Measurements from ENCODE around the gene AUTS2.
"Not testable (repeated sequence)": the region's sequence is repeated elsewhere in the genome, so short reads cannot be mapped to it uniquely, and the experiment has no call there.

AUTS2 gene

DNA sequence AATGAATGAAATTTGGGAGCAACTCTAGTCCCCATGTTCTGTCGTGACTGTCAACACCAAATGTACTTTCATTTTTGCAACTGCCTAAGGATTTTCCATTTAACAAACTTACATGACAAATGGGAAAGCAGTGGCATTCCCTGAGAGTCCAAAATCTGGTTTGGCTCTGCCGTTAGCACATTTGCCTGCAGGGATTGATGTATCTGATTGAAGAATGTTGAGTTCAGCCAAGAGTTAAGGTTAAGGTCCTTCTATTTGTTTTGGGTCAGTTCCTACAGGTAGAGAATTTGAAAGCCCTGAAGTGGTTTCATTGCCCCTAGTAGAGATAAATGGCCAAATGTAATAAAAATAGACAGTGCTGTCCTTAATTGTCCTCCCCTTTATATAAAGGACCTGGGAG, 1127.2 kb downstream of the AUTS2 start:
- no peak for DNase-seq

DNA sequence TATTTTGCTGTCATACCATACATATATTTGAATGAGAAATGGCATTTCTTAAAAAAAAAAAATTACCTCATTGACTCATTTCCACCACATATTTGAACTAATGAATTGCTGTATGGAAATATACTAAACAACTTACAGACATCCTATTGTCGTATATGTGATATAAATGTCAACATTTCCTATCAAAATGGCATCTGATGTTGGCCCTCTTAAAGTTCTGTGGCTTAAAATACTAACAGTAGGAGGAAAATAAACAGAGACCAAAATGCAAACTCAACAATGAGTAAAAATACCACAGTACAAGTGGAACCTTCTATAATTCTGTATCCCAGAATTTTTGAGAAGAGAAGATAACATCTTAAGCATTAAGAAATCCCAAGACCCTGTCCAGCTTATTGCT, 1128.0 kb downstream of the AUTS2 start:
- DNase-seq, result no peak

DNA sequence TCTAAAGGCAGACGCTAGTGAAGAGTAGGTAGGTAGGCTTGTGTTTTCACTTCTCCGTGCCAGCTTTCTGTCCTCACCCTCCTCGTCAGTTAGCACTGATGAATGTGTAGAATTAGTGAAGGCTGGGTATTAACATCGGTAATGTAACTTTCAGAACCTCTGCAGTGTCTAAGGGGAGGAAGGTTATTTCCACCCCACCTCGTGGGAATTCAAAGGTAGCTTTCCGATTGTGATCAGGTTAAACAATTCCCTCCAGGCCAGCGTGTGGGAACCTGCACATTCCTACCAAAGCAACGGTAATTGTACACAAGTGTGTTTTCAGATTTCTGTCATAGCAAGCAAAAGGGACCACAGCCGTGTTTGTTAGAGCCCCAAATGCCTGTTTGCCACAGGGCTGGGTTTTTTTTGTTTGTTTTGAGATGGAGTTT, 1128.7 kb downstream of the AUTS2 start:
- DNase-seq, result no peak

DNA sequence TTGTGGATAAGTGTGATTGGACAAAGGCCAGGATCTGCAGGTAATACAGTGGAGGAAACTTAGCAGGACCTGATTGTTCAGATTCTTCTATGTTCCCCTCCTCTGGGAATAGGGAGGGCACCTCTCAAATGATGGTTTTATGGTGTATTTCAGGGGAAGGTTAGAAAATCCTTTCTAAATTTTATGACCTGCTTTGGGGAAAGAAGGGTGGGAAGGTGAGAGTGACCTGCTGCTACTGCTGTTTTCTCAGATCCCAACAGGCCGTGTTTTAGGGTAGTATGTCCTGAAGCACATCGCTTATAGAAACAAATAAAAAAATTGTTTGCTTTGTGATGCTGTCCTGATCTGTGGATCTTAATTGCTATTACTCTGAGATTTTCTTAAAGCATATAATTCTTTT, 1129.6 kb downstream of the AUTS2 start:
- DNase-seq, result no peak

DNA sequence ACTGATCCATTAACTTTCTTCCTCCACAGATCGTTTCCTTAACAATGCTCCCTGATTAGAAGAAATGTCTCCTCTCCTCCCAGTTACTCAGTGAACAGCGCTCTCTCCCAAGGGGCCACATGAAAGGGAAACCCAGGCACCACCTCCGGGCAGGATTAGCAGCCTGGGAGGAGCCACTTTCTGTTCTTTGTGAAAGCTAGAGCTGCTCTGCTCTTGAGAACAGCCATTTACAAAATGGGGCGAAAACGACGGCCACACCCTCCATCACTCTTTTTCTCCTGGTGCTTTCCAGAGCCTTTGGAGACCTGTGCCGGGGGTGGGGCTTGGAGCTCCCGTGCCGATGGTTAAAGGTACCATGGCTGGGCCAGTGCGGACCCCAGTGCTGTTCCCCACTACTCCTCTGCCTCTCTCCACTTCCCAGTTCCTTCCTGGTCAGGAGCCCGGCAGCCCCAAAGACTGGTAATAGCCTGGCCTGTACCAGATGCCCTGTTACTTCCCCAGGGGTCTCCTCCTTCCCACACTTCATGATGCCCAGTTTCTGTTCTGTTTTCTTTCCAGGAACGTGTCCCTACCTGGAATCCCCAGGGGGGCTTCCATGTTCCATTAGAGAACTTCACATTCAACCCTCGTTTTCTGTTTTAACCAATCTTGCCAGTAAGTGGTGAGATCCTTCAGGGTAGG, 1130.7 kb downstream of the AUTS2 start:
- no peak for DNase-seq

DNA sequence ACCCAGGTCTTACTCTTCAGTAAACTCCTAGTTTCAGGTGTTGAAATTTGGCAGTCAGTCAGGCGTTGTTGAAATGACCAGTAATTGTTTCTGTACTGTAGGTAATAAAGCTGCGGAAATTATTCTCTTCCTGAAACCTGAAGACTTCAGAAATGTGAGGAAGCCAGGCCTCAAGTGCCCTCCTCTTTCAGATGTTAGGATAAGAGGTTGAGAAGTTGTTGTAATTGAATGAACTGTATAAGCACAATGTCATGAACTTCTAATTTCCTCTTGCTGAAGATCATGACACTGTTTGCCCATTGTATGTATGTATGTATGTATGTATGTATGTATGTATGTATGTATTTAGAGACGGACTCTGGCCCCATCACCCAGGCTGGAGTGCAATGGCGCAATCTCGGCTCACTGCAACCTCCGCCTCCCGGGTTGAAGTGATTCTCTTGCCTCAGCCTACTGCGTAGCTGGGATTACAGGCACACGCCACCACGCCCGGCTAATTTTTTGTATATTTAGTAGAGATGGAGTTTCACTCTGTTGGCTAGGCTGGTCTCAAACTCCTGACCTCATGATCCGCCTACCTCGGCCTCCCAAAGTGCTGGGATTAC, 1131.4 kb downstream of the AUTS2 start:
- not testable (repeated sequence) for DNase-seq

DNA sequence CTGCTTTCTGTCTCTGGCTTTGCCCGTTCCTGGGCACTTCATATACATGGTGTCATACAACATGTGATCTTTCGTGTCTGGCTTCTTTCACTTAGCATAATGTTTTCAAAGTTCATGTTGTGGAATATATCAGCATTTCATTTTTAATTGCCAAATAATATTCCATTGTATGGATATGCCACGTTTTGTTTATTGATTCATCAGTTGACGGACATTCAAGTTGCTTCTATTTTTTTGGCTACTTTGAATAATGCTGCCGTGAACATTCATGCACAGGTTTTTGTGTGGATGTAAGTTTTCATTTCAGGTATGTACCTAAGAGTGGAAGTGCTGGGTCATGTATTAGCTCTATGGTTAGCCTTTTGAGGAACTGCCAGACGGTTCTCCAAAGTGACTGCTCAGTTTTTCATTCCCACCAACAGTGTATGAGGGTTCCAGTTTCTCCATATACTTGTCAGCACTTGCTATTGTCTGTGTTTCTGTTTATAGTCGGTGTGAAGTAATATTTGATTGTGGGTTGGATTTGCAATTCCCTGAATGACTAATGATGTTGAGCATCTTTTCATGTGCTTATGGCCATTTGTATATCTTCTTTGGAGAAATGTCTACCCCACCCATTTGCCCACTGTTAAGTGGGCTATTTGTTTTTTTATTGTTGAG, 1132.3 kb downstream of the AUTS2 start:
- DNase-seq, result no peak

DNA sequence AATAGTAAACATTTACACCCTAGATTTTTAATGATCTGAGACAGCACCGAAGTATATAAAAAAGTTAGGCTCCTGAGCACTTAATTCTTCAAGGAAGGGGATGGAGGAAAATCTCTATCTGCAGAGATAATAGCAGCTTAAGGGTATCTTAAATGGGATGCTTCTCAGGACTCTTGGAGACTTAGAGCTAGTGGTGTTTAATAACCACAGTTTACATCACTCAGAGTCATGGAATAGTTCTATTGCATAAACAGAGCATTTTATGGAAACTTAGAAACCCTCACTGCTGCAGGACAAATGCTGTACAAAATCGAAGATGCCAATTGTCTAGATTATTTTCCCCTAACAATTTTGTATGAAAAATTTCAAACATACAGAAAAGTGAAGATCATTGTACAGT, 1134.8 kb downstream of the AUTS2 start:
- no peak for DNase-seq

DNA sequence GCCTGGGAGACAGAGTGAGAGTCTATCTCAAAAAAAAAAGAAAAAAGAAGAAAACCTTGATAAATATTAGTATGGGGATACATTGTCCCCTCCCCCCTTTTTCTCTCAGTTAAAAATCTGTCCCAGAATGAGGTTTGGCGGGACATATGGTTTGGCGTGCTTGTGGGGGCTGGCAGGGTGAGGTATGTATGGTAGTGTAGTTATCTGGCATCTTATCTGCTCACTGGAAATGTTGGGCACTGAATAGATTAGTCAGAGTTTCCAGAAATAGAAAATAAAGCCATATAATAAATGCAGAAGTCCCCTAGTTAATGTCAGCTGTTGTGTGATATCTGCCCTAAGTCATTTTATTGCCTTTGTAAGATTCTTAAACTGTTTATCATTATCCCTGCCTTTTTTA, 1136.1 kb downstream of the AUTS2 start:
- no peak for DNase-seq

DNA sequence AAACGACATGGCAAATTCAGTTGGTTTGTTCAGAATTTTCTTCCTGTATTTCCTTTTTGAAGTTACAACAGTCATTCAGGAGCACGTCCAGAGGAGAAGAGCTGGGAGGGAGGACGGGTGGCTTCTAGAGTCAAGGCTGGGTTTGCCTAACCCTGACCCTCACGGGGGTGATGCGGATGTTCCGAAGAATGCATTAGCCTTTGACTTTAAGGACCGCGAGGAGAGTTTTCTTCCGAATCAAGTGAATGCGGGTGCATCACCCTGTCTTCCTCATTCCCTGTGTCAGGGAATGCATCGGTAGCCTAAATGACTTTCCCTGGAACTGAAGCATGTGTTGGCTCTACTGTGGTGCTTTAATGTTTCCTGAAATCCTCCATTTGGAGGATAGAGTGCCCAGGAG, 1137.0 kb downstream of the AUTS2 start:
- no peak for DNase-seq

DNA sequence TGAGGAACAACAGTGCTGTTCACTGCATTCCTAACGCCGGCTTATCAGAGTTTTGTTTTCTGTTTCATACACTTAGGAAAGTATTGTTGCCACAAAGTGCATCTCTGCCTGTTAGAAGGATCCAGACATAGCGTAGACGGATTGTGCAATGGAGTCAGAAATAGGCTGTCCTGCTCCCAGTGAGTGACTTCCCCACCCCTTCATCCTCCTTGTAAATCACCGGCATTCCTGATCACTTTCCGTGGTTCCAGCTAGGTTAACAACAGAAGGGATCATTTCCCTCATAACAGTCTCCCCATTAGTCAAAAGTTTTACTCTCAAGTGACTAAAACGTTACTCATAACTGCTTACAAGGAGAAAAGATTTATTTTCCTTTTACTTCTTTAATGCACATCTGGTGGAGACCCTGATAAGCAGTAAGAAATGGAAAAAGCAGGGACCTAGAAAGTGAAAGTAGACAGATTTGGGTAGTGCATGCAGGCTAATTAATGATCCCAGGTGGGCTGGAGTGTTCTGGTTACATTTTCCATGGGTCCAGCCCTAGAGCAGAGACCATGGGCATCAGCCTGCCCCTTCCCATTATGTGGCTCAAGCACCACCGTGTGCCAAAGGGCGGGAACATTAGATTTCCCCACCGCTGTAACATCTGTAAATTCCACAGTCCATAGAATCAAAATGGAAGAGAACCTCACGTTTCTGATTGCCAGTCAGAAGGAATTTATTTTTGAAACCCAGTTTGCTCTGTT, 1138.6 kb downstream of the AUTS2 start:
- DNase-seq, result no peak

DNA sequence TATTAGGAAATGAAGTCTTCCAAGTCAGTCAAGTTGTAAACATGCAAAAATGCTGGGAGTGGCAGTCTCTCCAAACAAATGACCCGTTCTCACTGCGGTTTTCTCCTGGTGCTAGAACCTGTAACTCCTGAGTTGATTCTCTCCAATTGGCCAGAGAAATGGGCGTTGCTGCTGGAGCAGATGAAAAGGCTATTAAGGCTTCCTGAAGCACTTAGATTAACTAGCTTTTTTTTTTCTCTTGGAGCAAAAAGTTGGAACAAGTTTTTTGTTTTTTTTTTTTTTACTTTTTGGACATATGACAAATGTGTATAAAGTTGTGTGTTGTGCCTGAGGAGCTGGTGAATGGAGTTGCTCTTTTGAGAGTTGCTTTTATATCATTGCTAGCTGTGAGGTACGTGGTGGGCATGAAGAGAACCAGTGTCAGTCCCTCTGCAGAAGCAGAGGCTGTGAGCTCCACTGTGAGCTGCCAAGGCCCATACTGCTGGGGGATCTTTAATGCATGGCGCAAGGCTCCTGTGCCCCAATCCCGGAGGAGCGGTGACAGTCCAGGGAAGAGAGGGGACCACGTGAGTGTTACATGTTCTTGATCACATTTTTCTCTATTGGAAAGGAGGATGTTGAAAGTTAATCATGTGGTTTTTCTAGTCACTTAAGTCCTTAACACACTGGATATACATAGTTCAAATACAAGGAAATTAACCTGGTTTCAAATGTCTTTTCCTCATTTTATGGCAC, 1140.0 kb downstream of the AUTS2 start:
- DNase-seq, result no peak

DNA sequence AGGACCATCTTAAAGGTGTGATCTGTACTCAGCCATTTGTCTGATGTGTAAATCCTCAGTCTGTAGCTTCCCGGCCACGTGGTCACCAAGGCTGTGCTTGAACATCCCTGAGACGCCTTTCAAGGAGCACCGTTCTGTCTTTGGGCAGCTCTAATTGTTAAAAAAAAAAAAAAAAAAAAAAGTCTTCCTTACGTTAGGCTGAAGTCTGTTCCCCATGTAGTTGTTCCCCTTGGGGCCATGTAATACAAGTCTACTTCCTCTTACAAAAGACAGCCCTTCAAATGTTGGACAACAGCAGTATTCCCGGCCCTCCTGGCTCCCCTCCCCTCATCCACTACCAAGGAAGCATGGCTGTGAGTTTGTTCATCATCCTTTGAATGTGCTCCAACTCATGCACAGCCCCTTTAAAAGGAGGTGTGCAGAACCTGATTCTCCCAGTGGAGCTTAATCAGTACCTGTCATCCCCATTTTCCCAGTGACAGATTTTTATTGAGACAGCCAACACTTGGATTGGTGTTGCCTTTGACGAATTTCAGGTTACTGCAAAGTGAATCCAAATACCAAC, 1141.5 kb downstream of the AUTS2 start:
- no peak for DNase-seq

DNA sequence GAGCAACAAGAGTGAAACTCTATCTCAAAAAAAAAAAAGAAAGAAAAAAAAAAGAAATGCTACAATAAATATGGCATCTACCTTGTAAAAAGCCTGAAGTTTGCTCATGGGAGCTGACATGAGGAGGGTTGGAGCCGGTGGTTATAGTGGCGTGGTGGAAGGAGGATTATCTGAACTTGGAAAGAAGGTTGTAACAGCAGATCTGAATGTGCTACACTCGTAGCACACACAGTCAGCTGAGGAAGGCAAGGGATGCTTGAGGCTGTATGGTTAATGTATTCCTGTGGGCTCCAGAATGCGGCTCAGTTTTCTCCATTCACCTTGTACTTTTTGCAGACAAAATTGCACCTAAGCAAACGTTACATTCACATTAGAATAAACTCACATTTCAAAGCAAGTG, 1143.4 kb downstream of the AUTS2 start:
- no peak for DNase-seq

DNA sequence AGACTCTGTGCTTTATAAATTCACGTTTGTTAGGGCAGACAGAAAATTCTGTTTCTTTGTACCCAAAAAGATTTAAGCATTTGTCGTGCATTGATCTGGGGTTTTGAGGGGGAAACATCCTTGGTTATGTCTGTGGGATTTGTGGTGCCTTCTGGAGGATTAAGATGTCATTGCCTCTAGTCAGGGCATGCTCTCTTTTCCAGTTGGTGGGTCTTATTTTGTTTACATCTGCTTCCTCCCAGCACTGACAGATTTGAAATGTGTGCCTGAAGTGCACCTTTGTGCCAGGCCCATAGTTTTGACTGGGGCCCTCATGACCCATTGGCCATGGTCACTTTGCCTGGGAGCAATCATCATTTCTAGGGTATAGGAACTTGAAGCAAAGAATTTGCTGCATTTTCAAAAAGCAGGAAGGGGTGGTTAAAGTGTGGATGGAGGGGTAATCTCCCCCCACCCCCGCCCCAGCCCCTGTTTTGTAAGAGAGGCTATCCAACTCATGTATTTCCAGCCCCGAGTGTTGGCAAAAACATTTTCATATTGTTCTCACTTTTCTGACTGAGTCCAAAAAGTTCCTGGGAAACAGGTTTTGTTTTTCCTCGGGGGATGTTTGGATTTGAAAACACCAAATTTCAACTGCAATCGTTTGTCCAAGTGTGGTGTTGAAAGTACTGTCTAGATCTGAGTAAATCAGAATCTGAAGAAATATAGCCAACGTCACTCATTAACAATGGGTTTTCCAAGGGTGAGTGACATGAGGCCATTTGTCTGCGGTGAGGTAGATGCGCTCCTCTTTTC, 1145.5 kb downstream of the AUTS2 start:
- DNase-seq, result no peak

DNA sequence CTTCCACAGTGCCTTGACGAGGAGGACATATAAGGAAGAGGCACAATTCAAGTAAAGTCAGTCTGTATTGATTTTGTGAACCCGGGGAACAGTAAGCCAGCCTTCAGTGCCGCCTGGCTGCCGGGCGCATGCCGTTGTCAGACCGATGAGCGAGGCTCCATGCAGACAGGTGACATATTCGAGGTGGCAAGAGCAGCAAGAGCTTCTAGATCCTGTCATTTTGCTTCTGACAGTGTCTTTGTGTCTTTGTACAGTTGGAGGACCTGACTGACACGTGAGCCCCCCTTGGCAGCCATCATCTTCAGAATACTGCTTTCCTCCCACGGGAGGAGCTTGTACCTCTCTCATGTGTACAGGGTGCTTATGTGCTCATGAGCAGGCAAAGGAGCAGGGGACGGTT, 1146.2 kb downstream of the AUTS2 start:
- DNase-seq, result no peak

DNA sequence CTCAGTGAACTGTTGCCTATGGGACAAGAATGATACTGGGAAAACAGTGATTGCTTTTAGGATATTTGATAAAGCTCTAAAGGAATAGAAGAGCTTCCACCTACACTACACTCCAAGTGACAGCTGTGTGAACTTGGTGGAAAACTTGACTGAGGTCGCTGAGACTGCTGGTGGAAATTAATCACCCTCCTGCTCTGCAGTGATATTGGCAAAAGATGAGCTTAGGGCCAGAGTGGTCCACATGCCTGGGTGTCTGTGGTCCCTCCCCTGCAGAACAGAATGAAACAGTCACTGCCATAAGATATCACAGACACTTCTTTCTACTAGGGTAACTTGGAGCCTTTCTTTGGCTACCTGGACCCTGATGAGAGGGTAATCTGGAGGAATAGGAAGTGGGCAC, 1151.6 kb downstream of the AUTS2 start:
- no peak for DNase-seq

DNA sequence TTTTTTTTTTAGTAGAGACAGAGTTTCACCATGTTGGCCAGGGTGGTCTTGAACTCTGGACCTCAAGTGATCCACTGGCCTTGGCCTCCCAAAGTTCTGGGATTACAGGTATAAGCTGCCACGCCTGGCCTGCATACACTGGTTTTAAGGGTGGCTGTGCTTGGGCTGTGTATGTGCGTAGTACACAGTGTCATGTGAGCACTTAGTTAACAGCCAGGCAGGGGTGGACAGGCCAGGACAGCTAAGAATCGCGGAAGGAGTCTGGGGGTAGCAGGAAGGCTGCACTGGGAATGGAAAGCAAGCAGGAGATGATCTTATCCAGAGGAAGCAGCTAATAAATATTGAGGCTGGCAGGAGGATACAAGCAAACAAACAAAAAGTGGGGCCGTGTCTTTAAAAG, 1153.6 kb downstream of the AUTS2 start:
- no peak for DNase-seq

DNA sequence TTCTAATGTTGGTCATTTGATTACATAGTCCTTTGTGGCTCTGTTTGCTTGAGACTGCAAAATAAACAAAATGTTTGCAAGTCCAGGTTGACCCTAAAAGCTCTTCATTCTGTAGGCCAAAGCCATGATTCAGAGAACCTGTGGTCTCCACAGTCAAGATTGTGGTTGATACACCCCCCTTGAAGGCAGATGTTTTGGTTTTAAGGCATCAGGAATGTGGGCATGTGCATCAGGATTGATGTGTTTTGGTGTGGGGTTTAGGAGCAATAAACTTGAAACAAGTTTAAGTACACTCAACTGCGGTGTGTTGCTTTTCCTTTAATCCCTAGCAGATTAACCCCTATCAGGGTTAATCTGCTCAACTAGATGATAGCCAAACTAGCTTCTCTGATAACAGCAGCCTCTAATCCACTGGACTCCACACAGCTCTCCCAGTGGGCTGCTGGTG, 1154.5 kb downstream of the AUTS2 start:
- DNase-seq, result no peak

DNA sequence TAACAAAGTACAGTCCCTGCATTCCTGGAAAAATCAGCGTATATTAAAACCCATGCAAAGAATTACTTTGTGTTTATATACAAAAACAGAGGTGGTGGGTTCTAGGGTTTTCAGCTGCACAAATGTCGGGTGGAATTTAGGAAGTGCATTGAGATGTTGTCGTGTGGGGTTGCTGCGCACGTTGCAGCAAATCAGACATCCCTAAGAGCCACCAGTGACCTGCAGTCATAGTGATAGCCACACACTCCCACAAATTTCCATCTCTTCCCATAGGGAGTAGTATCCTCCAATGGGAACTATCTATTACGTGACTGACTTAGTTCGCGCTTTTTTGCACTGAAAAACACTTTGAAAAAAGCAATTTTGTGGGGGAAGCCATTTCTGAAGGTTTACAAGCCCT, 1158.5 kb downstream of the AUTS2 start:
- DNase-seq, result no peak

DNA sequence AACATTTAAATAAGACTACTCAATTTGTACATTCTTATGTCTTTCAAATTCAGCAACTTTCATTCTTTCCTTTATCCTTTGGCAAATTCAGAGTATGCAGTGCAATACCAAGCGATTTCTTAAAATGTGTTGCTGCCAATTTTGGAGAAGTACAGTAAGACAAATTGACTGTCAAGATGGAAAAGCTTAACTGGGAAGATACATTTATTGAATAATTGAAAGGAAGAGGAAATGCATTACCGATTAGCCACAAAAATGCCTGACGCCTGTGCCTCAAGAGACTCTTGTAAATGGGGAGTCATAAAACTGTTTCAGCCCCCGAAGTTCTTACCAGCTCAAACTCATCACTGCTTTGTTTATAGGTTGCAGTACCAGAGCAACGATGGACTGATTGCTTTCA, 1160.4 kb downstream of the AUTS2 start:
- DNase-seq, result no peak

DNA sequence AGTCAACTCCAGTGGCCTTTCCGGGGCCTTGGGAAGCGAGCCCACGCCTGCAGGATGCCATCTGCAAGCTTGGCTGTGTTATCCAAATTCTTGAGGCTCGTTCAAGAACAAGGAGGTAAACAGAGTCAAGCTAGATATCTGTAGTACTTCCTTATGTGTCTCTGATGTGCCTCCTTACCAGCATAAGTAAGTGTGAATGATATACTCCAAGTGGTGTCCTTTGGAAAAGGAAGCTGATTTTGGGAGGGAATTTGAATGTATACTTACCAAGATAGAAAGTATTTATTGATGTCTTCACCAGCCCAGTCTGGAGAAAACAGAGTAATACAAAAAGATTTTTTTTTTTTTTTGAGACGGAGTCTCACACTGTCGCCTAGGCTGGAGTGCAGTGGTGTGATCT, 1161.4 kb downstream of the AUTS2 start:
- no peak for DNase-seq

All from 8988T (cell line).